Glomerular visceral epithelial cell (primary cell): Measurements from ENCODE around the gene LRRC26.
"Not testable (repeated sequence)": the region's sequence is repeated elsewhere in the genome, so short reads cannot be mapped to it uniquely, and the experiment has no call there.

ENCODE experiments used
- DNase-seq: peaks from one replicate; pipeline ENCODE4 v3.0.0-alpha.2; 2016; ENCODE audit errors: extremely low spot score

Gene LRRC26

DNA sequence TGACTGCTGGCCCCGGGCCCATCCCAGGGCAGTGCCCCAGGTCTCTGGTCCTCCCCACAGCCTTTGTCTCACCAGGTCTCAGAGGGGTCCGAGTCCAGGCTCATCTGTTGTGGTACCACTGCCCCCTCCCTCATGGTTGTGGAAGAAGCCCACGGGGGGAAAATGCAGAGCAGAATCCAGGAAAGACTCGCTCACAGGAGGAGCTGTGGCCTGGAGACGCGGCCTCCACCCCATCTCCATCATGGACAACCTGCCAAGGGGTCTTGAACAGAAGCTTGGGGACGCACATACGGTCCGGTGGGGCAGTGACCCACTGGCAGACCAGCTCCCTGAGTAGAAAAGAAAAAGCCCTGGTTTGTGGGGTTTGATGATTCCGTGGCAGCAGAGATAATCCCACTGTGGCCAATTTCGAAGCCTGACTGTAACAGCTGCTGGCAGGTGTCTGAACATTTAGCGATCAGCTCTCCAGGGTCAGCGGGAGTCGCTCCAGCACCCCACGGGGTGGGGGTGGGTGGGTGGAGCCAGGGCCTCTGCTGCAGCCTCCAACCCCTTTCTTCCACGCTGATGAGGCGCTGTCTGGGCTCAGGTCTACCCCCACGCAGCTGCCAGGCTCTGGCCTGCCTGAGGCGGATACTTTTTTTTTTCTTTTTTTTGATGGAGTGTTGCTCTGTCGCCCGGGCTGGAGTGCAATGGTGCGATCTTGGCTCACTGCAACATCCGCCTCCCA, 32.8 kb downstream of the LRRC26 start:
- DNase-seq = no peak

DNA sequence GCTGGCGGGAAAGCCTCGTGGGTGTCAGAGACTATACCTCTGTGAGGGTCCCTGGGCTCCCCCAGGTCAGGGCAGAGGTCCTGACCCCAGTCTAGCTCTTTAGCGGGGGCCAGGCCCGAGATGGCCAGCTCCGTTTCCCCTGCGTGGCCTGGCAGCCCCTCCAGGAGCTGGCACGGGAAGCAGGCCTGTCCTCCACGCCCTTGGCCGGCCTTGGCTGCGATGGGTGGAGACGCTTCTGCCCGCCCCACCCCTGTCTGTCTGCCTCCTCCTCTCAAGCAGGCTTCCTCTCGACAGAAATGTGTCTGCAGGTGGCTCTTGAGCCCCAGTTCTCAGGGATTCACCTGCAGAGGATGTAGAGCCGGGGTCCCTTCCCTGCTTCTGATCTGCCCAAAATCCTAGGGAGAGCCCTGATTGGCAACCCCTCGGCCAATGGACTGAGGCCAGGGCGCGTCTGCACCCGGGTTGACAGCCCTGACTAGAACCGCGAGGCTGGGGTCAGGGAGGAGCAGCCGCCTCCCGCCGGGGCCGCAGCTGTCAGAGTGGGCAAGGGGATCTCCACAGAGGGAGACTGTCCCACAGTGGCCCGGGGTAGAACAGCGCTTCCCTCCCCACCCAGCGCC, 33.5 kb downstream of the LRRC26 start:
- DNase-seq = no peak

DNA sequence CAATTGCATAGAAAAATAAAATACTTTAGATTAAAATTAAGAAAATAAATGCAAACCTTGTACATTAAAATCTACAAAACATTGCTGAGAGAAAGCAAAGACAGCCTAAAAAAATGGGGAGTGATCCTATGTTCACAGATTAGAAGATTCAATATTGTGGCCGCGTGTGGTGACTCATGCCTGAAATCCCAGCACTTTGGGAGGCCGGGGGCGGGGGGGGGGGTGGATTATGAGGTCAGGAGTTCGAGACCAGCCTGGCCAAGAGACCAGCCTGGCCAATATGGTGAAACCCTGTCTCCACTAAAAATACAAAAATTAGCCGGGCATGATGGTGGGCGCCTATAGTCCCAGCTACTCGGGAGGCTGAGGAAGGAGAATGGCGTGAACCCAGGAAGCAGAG, 34.7 kb downstream of the LRRC26 start:
- not testable (repeated sequence) for DNase-seq

DNA sequence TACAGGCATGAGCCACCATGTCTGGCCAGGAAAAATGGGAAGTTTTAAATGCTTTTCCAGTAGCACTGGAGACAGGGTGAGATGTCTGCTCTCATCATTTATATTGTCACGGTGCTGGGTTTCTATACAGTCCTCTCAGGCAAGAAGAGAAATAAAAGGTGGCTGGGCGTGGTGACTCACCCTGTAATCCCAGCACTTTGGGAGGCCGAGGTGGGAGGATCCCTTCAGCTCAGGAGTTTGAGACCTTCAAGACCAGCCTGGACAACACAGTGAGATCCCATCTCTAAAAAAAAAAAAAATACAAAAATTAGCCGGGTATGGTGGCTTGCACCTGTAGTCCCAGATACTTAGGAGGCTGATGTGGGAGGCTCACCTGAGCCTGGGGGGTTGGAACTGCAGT, 35.7 kb downstream of the LRRC26 start:
- no peak for DNase-seq

DNA sequence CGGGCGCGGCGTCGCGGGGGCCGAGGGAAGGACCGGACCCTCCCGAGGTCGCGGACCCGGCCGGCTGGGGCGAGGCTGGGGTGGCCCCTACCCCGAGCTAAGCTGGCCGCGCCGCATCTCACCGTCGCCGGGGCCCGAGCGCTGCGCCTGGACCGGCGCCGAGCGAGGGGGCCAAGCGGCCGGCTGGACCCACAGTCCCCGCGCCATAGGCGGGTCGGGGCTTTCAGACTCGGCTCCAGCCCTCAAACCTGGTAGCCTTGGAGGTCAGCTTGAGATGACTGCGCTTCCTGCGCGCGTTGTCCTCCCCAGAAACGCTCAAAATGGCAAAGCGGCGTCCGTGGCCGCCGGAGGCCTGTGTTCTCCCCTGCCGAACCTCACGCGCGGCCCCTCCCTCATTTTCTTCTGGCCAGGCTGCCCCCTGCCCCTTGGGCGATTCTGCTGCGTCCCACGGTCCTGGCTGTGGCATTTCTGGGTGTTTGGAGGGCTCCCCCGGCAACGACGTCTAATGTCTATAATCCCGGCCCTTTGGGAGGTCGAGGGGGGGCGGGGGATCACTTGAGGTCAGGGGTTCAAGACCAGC, 39.6 kb downstream of the LRRC26 start:
- peak; percentile 25 for DNase-seq

DNA sequence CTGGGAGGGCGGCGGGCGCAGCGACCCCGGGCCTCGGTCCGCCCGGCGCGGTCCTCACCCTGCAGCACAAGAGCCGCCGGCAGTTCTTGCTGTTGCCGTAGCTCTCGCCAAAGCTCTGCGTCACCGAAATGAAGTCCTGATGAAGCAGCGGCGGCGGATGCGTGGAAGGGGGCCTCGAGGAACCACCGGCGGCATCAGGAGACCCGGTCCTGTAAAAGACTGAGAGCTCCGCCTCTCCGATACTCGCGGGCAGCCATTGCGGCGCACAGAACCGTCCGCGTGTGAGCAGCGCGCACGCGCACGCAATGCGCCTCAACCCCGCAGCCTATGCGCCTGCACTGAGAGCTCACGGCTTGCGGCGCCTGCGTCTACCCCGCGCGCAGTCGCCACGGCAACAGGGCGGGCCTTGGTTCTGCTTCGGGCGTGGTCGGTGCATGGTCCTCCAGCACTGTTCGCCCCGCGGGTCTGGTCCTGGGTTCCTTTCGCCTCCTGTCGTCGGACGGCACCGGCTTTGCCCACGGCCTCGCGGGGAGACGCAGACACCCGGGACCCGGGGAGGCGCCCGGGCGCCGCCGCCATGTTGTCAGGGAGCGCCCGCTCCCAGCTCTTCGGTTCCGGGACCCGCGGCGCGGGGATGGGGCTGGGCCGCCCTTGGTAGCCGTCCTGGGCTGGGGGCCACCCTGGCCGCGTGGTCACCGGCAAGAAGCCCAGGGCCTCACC, 40.2 kb downstream of the LRRC26 start:
- DNase-seq = peak; percentile 91

DNA sequence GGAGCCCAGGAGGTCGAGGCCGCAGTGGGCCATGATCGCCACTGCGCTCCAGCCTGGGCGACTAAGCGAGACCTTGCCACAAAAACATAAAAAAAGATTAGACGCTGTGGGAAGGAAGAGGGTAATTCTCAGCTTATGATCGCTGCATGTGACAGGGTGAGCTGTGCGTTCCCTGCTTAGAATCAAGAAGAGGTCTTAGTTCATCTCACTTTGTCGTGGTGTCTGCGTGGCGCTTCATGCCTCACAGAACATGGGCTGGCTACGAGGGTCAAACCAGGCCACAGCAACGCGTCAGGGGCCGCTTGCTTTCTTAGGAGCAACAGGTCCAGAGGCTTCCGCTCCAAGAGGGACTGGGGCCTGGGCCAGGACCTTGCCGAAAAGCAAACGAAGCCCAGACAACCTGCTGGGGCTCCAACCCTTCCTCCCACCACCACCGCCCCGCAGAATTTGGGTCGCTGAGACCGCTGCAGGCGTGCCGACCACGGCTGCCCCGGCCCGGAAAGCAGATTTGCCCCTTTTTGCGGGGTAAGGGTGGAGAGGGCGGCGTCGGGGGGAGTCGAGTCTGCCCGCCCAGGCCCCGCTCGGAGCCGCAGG, 40.9 kb downstream of the LRRC26 start:
- DNase-seq = no peak

DNA sequence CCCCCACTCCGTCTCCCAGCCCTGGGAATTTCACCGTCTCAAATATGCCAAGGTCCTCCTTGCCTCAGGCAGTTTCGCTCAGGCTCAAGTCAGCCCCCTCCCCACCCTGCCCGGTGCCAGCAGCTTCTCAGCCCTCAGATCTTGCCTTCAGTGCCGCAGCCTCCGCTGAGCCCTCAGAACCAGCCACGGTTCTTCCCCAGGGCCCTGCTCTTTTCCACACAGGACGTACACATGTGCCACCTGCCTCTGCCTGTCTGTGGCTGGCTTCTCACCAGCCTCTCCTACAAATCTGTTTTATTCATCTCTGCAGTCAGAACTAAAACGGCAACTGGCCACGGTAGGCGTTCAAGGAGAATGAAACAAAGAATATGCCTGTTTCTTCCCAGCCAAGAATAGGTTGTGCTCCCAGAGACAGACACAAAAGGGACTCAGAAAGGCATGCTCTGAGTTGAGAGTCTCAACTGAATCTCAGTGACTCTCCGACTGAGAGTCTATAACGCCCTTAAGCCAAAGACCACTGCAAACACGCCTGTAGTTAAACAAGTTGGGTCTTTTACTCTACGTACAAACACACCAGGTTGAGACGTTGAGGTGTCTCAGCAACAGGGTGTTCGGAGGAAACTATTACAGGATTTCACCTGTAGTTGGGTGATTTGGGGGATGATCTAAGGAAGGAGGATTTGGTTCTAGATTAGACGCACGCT, 41.5 kb downstream of the LRRC26 start:
- DNase-seq = no peak

DNA sequence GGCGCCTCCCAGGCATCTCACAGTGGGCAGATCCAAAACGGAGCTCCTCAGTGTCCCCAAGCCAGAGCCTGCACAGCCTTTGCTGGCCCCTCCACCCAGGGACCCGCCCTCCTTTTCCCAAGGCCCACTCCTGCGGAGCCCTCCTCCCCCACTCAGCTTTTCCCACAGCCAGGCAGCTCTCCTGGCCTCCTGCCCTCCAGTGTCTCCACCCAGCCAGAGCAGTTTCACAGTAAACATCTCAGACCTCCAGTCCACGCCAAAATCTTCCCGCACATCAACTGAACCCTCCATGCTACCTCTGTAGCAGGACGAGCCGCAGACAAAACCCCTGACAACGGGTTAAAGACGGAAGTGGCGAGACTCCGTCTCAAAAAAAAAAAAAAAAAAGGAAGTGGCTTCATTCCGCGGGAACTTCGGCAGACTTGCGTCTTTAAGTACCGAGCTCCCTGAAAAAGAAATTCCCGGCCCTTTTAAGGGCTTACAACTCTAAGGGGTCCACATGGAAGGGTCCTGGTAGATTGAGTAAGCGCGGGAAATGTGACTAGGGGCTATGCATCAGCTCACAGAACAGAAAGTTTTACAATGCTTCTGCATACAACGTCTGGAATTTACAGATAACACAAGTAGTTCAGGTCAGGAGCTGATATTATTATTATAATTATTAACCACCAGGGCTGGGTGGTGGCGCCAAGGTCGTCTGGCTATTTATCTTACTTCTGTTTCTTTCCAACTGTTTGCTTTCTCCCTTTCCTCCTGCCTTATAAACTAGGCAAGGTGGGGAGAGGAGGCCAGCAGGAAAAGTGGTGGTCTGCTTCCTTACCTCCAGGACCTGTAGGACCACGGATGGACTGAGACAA, 42.3 kb downstream of the LRRC26 start:
- DNase-seq = no peak

DNA sequence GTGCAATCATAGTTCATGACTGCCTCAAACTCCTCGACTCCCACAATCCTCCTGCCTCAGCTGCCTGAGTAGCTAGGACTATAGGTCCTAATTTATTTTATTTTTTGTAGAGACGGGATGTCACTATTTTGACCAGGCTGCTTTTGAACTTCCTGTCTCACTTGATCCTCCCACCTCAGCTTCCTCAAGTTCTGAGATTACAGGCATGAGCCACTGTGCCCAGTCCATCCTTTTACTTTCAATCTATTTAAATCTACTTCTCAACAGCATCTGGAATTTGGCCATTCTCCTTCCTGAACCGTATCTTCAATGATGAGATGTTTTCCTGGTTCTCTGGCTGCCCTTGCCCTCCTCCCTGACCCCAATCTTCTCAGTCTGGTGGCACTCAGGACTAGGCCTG, 43.1 kb downstream of the LRRC26 start:
- DNase-seq = no peak

DNA sequence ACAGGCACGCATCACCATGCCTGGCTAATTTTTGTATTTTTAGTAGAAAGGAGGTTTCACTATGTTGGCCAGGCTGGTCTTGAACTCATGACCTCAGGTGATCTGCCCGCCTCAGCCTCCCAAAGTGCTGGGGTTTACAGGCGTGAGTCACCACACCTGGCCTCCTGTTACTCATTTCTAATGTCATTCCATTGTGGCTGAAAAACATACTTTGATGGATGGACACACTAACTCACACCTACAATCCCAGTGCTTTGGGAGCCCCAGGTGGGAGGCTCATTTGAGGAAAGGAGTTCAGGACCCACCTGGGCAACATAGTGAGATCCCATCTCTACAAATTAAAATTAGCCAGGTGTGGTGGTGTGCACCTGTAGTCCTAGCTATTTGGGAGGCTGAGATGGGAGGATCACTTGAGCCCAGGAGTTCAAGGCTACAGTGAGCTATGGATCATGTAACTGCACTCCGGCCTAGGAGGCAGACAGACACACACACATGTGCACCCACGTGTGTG, 45.8 kb downstream of the LRRC26 start:
- DNase-seq = not testable (repeated sequence)

DNA sequence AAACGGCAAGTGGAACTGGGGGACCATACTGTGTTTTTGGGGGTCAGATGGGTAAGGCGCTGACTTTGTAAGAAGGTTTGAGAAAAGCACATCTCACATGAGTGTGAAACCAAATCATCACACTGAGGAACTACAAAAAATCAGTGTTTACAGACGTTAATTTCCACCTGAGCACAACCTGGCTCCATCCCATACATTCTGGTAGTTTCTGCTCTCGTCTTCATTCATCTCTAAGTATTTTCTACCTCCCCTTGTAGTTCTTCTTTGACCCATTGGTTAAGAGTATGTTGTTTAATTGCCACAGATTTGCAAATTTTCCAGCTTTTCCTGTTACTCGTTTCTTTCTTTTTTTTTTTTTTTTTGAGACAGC, 46.4 kb downstream of the LRRC26 start:
- no peak for DNase-seq

DNA sequence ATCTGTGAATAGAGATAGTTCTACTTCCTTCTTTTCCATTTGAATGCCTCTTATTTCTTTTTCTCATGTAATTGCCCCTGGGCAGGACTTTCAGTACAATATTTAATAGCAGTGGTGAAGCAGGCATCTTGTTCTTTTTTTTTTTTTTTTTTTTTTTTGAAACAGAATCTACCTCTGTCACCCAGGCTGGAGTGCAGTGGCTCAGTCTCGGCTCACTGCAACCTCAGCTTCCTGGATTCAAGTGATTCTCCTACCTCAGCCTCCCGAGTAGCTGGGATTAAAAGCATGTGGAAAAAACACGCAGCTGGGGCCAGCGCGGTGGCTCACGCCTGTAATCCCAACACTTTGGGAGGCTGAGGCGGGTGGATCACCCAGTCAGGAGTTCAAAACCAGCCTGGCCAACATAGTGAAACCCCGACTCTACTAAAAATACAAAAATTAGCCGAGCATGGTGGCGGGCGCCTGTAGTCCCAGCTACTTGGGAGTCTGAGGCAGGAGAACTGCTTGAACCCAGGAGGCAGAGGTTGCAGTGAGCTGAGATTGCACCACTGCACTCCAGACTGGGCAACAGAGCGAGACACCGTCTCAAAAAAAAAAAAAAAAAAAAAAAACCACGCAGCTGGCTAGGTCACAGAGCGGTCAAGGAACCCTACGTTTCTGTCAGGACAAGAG, 46.9 kb downstream of the LRRC26 start:
- DNase-seq = not testable (repeated sequence)

DNA sequence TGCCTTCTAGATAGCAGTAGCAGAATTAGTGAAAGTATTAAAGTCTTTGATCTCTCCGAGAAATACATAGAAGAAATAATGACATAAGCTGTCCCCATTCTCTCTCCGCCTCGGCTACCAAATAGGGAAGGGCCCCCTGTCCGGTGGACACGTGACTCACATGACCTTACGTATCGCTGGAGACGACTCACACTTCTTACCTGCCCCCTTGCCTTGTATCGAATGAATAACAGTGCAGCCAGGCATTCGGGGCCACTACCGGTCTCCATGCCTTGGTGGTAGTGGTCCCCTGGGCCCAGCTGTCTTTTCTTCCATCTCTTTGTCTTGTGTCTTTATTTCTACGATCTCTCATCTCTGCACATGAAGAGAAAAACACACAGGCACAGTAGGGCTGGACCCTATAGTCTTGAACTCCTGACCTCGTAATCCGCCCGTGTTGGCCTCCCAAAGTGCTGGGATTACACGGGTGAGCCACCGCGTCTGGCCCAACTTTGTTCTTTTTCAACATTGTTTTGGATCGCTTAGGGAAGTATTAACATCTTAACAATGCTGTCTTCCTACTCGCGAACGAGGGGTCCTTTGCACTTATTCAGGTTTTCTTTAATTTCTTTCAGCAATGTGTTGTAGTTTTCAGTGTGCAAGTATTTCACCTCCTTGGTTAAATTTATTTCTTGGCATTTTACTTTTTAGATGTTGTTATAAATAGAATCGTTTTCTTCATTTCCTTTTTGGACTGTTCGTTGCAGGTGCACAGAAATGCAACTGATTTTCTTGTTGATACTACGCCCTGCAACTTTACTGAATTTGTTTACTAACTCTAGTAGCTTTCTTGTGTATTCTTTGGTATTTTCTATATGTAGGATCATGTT, 47.7 kb downstream of the LRRC26 start:
- not testable (repeated sequence) for DNase-seq
